ENCODE measurements around the gene IL1RAP.

The IL1RAP gene

DNA sequence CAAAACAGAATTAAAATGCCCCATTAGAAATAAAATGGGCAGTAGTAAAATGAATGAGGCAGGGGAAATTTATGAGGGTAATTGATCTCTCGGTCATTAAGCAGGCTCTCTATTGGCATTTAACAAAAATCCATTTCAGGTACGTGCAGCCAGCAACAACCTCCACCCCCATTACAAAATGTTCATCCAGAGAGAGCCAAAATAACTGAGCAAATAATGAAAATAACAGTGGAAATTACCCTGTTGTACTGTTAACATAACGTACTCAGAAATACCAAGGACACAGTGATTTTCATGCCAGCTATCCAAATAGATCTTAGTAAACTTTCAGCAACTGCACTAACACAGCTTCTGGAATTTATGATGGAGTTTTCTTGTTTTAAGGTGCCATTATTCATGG lies 127.7 kb downstream of the IL1RAP start:
- DNase-seq (ENCODE audit: low read depth), result no peak
- H3K4me3 ChIP-seq (replicated peaks; ENCODE audit: low read depth, low read length), result no peak overlapping the region
- TF ChIP-seq CTCF (IDR thresholded peaks at IDR 0.05; ENCODE audit: low read length, missing control alignments), result no peak

GRCh38 chr3:190642016-190642415 lies 128.1 kb downstream of the IL1RAP start:
- DNase-seq (ENCODE audit: low read depth), result no peak
- H3K4me3 ChIP-seq (replicated peaks; ENCODE audit: low read depth, low read length), result no peak overlapping the region
- no peak for TF ChIP-seq CTCF (IDR thresholded peaks at IDR 0.05; ENCODE audit: low read length, missing control alignments)

GRCh38 chr3:190644035-190644434 lies 130.2 kb downstream of the IL1RAP start:
- H3K4me3 ChIP-seq (replicated peaks; ENCODE audit: low read depth, low read length), result no peak overlapping the region
- no peak for TF ChIP-seq CTCF (IDR thresholded peaks at IDR 0.05; ENCODE audit: low read length, missing control alignments)
- no peak for DNase-seq (ENCODE audit: low read depth)

- no peak for TF ChIP-seq CTCF (IDR thresholded peaks at IDR 0.05; ENCODE audit: low read length, missing control alignments)
- no peak overlapping the region for H3K4me3 ChIP-seq (replicated peaks; ENCODE audit: low read depth, low read length)
- peak; percentile 12 for DNase-seq (ENCODE audit: low read depth)
These were observed 130.9 kb downstream of the IL1RAP start for GRCh38 chr3:190644766-190645165.

- no peak for DNase-seq (ENCODE audit: low read depth)
- no peak overlapping the region for H3K4me3 ChIP-seq (replicated peaks; ENCODE audit: low read depth, low read length)
- TF ChIP-seq CTCF (IDR thresholded peaks at IDR 0.05; ENCODE audit: low read length, missing control alignments), result no peak
These were observed 132.1 kb downstream of the IL1RAP start for GRCh38 chr3:190645932-190646460.

GRCh38 chr3:190646996-190647395 lies 133.1 kb downstream of the IL1RAP start:
- H3K4me3 ChIP-seq (replicated peaks; ENCODE audit: low read depth, low read length), result no peak overlapping the region
- no peak for TF ChIP-seq CTCF (IDR thresholded peaks at IDR 0.05; ENCODE audit: low read length, missing control alignments)
- DNase-seq (ENCODE audit: low read depth), result no peak

- no peak for DNase-seq (ENCODE audit: low read depth)
- no peak for TF ChIP-seq CTCF (IDR thresholded peaks at IDR 0.05; ENCODE audit: low read length, missing control alignments)
- no peak overlapping the region for H3K4me3 ChIP-seq (replicated peaks; ENCODE audit: low read depth, low read length)
These were observed 142.0 kb downstream of the IL1RAP start for GRCh38 chr3:190655933-190656332.

All from fibroblast of pulmonary artery (primary cell).